HEK293T (cell line): Measurements from ENCODE around the gene TIMM17B.

Experiments used
- CTCF ChIA-PET: fragments of 350-600 bp; formaldehyde crosslinking; extraction: SDS; loops from one replicate; lab custom pipeline; 2021; ENCODE audit warnings: antibody characterized with exemption, inconsistent platforms; lab: Yijun Ruan, JAX
- POLR2A ChIA-PET: fragments of 350-600 bp; formaldehyde crosslinking; extraction: SDS; loops from one replicate; lab custom pipeline; 2020; ENCODE audit warnings: antibody characterized with exemption, inconsistent platforms; lab: Yijun Ruan, JAX
- DNase-seq: peaks from one replicate; pipeline ENCODE4 v3.0.0; 2012; ENCODE audit warnings: mixed read lengths; ENCODE audit errors: extremely low spot score
- ARNT ChIP-seq: fragments of 450-650 bp; IDR thresholded peaks from 2 replicates; pipeline ENCODE4 v1.6.1; 2017; ENCODE audit warnings: mild to moderate bottlenecking
- BHLHE40 ChIP-seq: fragments of 450-650 bp; IDR thresholded peaks from 2 replicates; pipeline ENCODE4 v1.6.1; 2016; ENCODE audit warnings: mild to moderate bottlenecking, moderate library complexity, borderline replicate concordance
- CTBP1 ChIP-seq: fragments of 450-650 bp; IDR thresholded peaks from 2 replicates; pipeline ENCODE4 v1.6.1; 2016; ENCODE audit warnings: borderline replicate concordance
- ELF4 ChIP-seq: fragments of 450-650 bp; IDR thresholded peaks from 2 replicates; pipeline ENCODE4 v1.6.1; 2017; ENCODE audit warnings: antibody characterized with exemption
- FOXA1 ChIP-seq: fragments of 450-650 bp; IDR thresholded peaks from 2 replicates; pipeline ENCODE4 v1.6.1; 2016; ENCODE audit warnings: mild to moderate bottlenecking
- FOXK2 ChIP-seq: fragments of 450-650 bp; IDR thresholded peaks from 2 replicates; pipeline ENCODE4 v1.6.1; 2016; ENCODE audit warnings: mild to moderate bottlenecking
- FOXM1 ChIP-seq: fragments of 450-650 bp; IDR thresholded peaks from 2 replicates; pipeline ENCODE4 v1.6.1; 2017; ENCODE audit warnings: mild to moderate bottlenecking, borderline replicate concordance
- HDGF ChIP-seq: fragments of 450-650 bp; IDR thresholded peaks from 2 replicates; pipeline ENCODE4 v1.6.1; 2017; ENCODE audit warnings: antibody characterized with exemption, borderline replicate concordance
- L3MBTL2 ChIP-seq: fragments of 450-650 bp; conservative IDR thresholded peaks from 2 replicates; pipeline ENCODE4 v1.6.1; 2016; ENCODE audit warnings: mild to moderate bottlenecking
- LEF1 ChIP-seq: fragments of 450-650 bp; IDR thresholded peaks from 2 replicates; pipeline ENCODE4 v1.6.1; 2017; ENCODE audit warnings: mild to moderate bottlenecking, borderline replicate concordance
- NFRKB ChIP-seq: fragments of 450-650 bp; IDR thresholded peaks from 2 replicates; pipeline ENCODE4 v1.6.1; 2016; ENCODE audit warnings: mild to moderate bottlenecking, moderate library complexity
- PKNOX1 ChIP-seq: fragments of 450-650 bp; IDR thresholded peaks from 2 replicates; pipeline ENCODE4 v1.6.1; 2016
- SP1 ChIP-seq: fragments of 450-650 bp; IDR thresholded peaks from 2 replicates; pipeline ENCODE4 v1.6.1; 2017
- SUZ12 ChIP-seq: fragments of 450-650 bp; IDR thresholded peaks from 2 replicates; pipeline ENCODE4 v1.6.1; 2016; ENCODE audit warnings: mild to moderate bottlenecking
- TARDBP ChIP-seq: fragments of 450-650 bp; IDR thresholded peaks from 2 replicates; pipeline ENCODE4 v1.6.1; 2016
- ZNF384 ChIP-seq: fragments of 450-650 bp; IDR thresholded peaks from 2 replicates; pipeline ENCODE4 v1.6.1; 2016

TIMM17B gene

GRCh38 chrX:48902135-48902534, 4.6 kb upstream of the TIMM17B start:
- CTCF ChIA-PET = no interaction called here
- POLR2A ChIA-PET = interaction anchor here (0.6 kb wide), 1 partner anchor 19 kb away, joined by 3 read pairs; no protein-coding TSS in a partner anchor

GRCh38 chrX:48901069-48901468, 3.5 kb upstream of the TIMM17B start:
- no peak for TF ChIP-seq FOXK2
- no peak for TF ChIP-seq FOXA1
- no peak for TF ChIP-seq ELF4
- TF ChIP-seq FOXM1 = no peak
- no peak for TF ChIP-seq ZNF384
- TF ChIP-seq PKNOX1 = no peak
- TF ChIP-seq SP1 = no peak
- no peak for TF ChIP-seq LEF1
- TF ChIP-seq CTBP1 = no peak
- DNase-seq = no peak
- POLR2A ChIA-PET = no interaction called here
- CTCF ChIA-PET = no interaction called here

More at GRCh38 chrX:48902135-48902534, 4.6 kb upstream of the TIMM17B start:
- TF ChIP-seq TARDBP (no peak), BHLHE40 (no peak), CTBP1 (no peak), FOXA1 (no peak), ZNF384 (no peak), FOXM1 (no peak), ARNT (no peak), SUZ12 (no peak), LEF1 (no peak), HDGF (no peak), FOXK2 (no peak), SP1 (no peak), NFRKB (no peak), L3MBTL2 (no peak), ELF4 (no peak), PKNOX1 (no peak)
- DNase-seq = no peak

GRCh38 chrX:48899078-48899410, 1.5 kb upstream of the TIMM17B start:
- POLR2A ChIA-PET = interaction anchor here (1.8 kb wide), 1 partner anchor 23 kb away, joined by 8 read pairs; no protein-coding TSS in a partner anchor
- TF ChIP-seq FOXA1 (no peak), LEF1 (no peak), ELF4 (no peak), SP1 (no peak), ZNF384 (no peak), FOXK2 (no peak), L3MBTL2 (no peak), TARDBP (no peak), FOXM1 (no peak), NFRKB (no peak), PKNOX1 (no peak), HDGF (no peak), BHLHE40 (no peak), ARNT (no peak), CTBP1 (no peak), SUZ12 (no peak)
- CTCF ChIA-PET = interaction anchor here (0.6 kb wide), 1 partner anchor 13 kb away, joined by 3 read pairs; no protein-coding TSS in a partner anchor
- no peak for DNase-seq

DNA sequence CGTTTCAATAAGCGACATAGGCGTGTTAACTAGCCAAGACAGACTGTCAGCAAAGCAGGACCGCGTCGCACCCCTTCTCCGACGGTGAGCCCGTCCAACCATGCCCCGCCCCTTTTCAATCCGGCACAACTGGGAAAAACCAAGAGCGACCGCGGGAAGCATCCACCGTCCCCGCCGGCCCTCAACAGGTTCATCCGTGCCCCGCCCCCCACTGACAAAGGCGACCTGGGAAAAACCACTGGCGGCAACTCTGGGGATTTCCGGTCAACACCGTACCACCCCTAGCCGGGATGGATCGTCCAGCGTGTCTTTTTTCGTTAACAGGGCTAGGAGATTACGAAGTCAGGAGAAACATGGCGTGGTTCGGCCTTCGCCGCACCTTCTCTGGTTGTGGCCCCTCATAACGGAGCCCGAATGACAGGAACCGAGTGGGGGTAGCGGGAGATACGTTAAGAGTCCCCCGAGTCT, 377 bp downstream of the TIMM17B start:
- TF ChIP-seq SUZ12 (no peak), NFRKB (no peak), CTBP1 (no peak), BHLHE40 (no peak; the same call in 1 of the 2 replicates), PKNOX1 (no peak)
- POLR2A ChIA-PET = interaction anchor here (0.7 to 2.8 kb wide), 12 partner anchors 9 to 272 kb away, joined by 3 to 26 read pairs (median 5); partner anchors contain the start of genes HDAC6, PCSK1N and SLC35A2
- CTCF ChIA-PET = no interaction called here
- peak; percentile 68 for DNase-seq

DNA sequence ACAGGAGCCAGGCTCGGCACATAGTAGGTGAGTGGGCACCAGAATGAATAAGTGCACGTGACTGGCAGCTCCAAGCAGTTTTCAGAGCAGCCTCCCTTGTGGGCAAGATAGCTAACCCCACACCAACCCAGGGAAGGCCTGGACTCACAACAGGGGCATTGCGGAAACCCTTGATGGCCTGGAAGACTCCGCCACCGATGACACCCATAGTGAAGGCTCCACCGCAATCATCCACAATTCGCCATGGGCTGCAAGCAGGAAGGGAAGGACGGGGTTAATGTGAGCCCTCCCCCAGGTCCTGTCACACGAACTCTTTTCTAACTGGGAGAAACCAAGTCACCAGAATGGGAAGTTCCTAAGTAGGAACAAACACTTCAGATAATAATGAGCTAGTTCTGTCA, 957 bp downstream of the TIMM17B start:
- POLR2A ChIA-PET = interaction anchor here (1.7 to 2.8 kb wide), 3 partner anchors 15 to 159 kb away, joined by 10 to 26 read pairs (median 11); partner anchors contain the start of genes HDAC6 and SLC35A2
- CTCF ChIA-PET = no interaction called here
- DNase-seq = no peak
- TF ChIP-seq CTBP1 = no peak
- TF ChIP-seq FOXA1 = no peak
- no peak for TF ChIP-seq SUZ12
- no peak for TF ChIP-seq NFRKB
- no peak for TF ChIP-seq TARDBP
- no peak for TF ChIP-seq ELF4
- no peak for TF ChIP-seq FOXM1
- TF ChIP-seq FOXK2 = no peak
- TF ChIP-seq ZNF384 = no peak
- no peak for TF ChIP-seq ARNT
- TF ChIP-seq LEF1 = no peak

GRCh38 chrX:48894891-48895290, 2.7 kb downstream of the TIMM17B start:
- TF ChIP-seq SUZ12 (no peak), HDGF (no peak), CTBP1 (no peak), ELF4 (no peak), FOXM1 (no peak), NFRKB (no peak), PKNOX1 (no peak), BHLHE40 (no peak), ZNF384 (no peak), FOXA1 (no peak), LEF1 (no peak), L3MBTL2 (no peak), SP1 (no peak), TARDBP (no peak), FOXK2 (no peak), ARNT (no peak)
- no peak for DNase-seq
- POLR2A ChIA-PET = no interaction called here
- CTCF ChIA-PET = no interaction called here
